ENCODE results near the gene LGALS4. TPM values are rescaled to one million over a fixed set of nuclear protein-coding genes. Genes with fewer than 3 reads are reported as not detected.
"Not testable (repeated sequence)": the region's sequence is repeated elsewhere in the genome, so short reads cannot be mapped to it uniquely, and the experiment has no call there.

LGALS4 gene
- polyA plus RNA-seq, 1 of the 3 experiments (the other 2 are of a cell fraction), result 0.21 TPM

- POLR2A ChIA-PET; H3K9ac ChIP-seq; H3K36me3 ChIP-seq (replicated peaks in 1 of 2; ENCODE audit: control insufficient read depth in 1 of 2, insufficient read depth in 2 of 2, low read length in 1 of 2); H3K4me1 ChIP-seq (ENCODE audit: control insufficient read depth in 1 of 2, insufficient read depth in 2 of 2, low read depth in 1 of 2, low read length in 1 of 2); H3K27me3 ChIP-seq (ENCODE audit: insufficient read depth); H3K9me3 ChIP-seq; H3K79me2 ChIP-seq (ENCODE audit: insufficient read depth); H3F3A ChIP-seq (replicated peaks; ENCODE audit: insufficient read depth); H3K9me2 ChIP-seq; DNase-seq; H4K20me1 ChIP-seq (ENCODE audit: insufficient read depth); H3K4me3 ChIP-seq (ENCODE audit: low read depth in 2 of 2, low read length in 1 of 2); H3K27ac ChIP-seq (ENCODE audit: low read depth in 2 of 2, low read length in 1 of 2); H2AFZ ChIP-seq (ENCODE audit: low read depth); H3K4me2 ChIP-seq: not testable (repeated sequence)
- CTCF ChIA-PET, result interaction anchor here (1.4 kb wide), 1 partner anchor 12 kb away, joined by 3 read pairs; no protein-coding TSS in a partner anchor
- 71% methylated on average over 6 of the region's 6 CpGs for WGBS (ENCODE audit: low lambda C conversion rate)
Observed at GRCh38 chr19:38760805-38761517, 51.8 kb downstream of the LGALS4 start.

GRCh38 chr19:38759590-38760003 lies 53.1 kb downstream of the LGALS4 start:
- no peak for DNase-seq
- CTCF ChIA-PET, result interaction anchor here (1.4 kb wide), 1 partner anchor 11 kb away, joined by 3 read pairs; no protein-coding TSS in a partner anchor
- WGBS (ENCODE audit: low lambda C conversion rate), result 75% methylated on average over 10 of the region's 10 CpGs

GRCh38 chr19:38754196-38754595 lies 58.5 kb downstream of the LGALS4 start:
- H3K27ac ChIP-seq (ENCODE audit: low read depth in 2 of 2, low read length in 1 of 2); H3F3A ChIP-seq (replicated peaks; ENCODE audit: insufficient read depth); H3K9me2 ChIP-seq; DNase-seq; H3K79me2 ChIP-seq (ENCODE audit: insufficient read depth); H3K9ac ChIP-seq; H3K4me2 ChIP-seq; POLR2A ChIA-PET; H4K20me1 ChIP-seq (ENCODE audit: insufficient read depth); H3K4me1 ChIP-seq (ENCODE audit: control insufficient read depth in 1 of 2, insufficient read depth in 2 of 2, low read depth in 1 of 2, low read length in 1 of 2); H3K4me3 ChIP-seq (ENCODE audit: low read depth in 2 of 2, low read length in 1 of 2); H3K9me3 ChIP-seq; H3K27me3 ChIP-seq (ENCODE audit: insufficient read depth); H2AFZ ChIP-seq (ENCODE audit: low read depth); H3K36me3 ChIP-seq (replicated peaks in 1 of 2; ENCODE audit: control insufficient read depth in 1 of 2, insufficient read depth in 2 of 2, low read length in 1 of 2); CTCF ChIA-PET: not testable (repeated sequence)
- WGBS (ENCODE audit: low lambda C conversion rate), result 57% methylated on average over 2 of the region's 2 CpGs

More at GRCh38 chr19:38759590-38760003, 53.1 kb downstream of the LGALS4 start:
- Histone ChIP-seq H3K4me2 (no peak overlapping the region), H3K9me3 (no peaks in the 10 kb centered on the region), H3K4me1 (ENCODE audit: control insufficient read depth in 1 of 2, insufficient read depth in 2 of 2, low read depth in 1 of 2, low read length in 1 of 2) (no peaks in the 10 kb centered on the region), H3K4me3 (ENCODE audit: low read depth in 2 of 2, low read length in 1 of 2) (no peak overlapping the region), H3K9ac (no peak overlapping the region), H3K27me3 (ENCODE audit: insufficient read depth) (no peaks in the 10 kb centered on the region), H3K36me3 (replicated peaks in 1 of 2; ENCODE audit: control insufficient read depth in 1 of 2, insufficient read depth in 2 of 2, low read length in 1 of 2) (no peaks in the 10 kb centered on the region), H4K20me1 (ENCODE audit: insufficient read depth) (no peaks in the 10 kb centered on the region), H3F3A (replicated peaks; ENCODE audit: insufficient read depth) (no peaks in the 10 kb centered on the region), H2AFZ (ENCODE audit: low read depth) (no peak overlapping the region), H3K27ac (ENCODE audit: low read depth in 2 of 2, low read length in 1 of 2) (no peak overlapping the region), H3K9me2 (no peaks in the 10 kb centered on the region), H3K79me2 (ENCODE audit: insufficient read depth) (no peaks in the 10 kb centered on the region)
- TF ChIP-seq IRF3 (IDR thresholded peaks at IDR 0.05; ENCODE audit: low read depth, low read length) (no peak), GATA2 (CRISPR knock-in tag; IDR thresholded peaks at IDR 0.05) (no peak), CHD2 (IDR thresholded peaks at IDR 0.05; ENCODE audit: low read length, partially characterized antibody) (no peak), YY1 (IDR thresholded peaks at IDR 0.05; ENCODE audit: low read depth) (no peak)
- TF ChIP-seq, protein P1, sequence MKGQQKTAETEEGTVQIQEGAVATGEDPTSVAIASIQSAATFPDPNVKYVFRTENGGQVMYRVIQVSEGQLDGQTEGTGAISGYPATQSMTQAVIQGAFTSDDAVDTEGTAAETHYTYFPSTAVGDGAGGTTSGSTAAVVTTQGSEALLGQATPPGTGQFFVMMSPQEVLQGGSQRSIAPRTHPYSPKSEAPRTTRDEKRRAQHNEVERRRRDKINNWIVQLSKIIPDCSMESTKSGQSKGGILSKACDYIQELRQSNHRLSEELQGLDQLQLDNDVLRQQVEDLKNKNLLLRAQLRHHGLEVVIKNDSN (IDR thresholded peaks at IDR 0.05; ENCODE audit: borderline replicate concordance, low read depth), result no peak
- POLR2A ChIA-PET, result no interaction called here

- H4K20me1 ChIP-seq (ENCODE audit: insufficient read depth); DNase-seq; H3K4me1 ChIP-seq (ENCODE audit: control insufficient read depth in 1 of 2, insufficient read depth in 2 of 2, low read depth in 1 of 2, low read length in 1 of 2); H2AFZ ChIP-seq (ENCODE audit: low read depth); H3K4me2 ChIP-seq; H3K79me2 ChIP-seq (ENCODE audit: insufficient read depth); H3F3A ChIP-seq (replicated peaks; ENCODE audit: insufficient read depth); H3K27me3 ChIP-seq (ENCODE audit: insufficient read depth); H3K4me3 ChIP-seq (ENCODE audit: low read depth in 2 of 2, low read length in 1 of 2); H3K36me3 ChIP-seq (replicated peaks in 1 of 2; ENCODE audit: control insufficient read depth in 1 of 2, insufficient read depth in 2 of 2, low read length in 1 of 2); H3K9me2 ChIP-seq; H3K9me3 ChIP-seq; H3K27ac ChIP-seq (ENCODE audit: low read depth in 2 of 2, low read length in 1 of 2); POLR2A ChIA-PET; CTCF ChIA-PET; H3K9ac ChIP-seq: not testable (repeated sequence)
- 69% methylated on average over 3 of the region's 3 CpGs for WGBS (ENCODE audit: low lambda C conversion rate)
Observed at GRCh38 chr19:38753783-38754182, 59.0 kb downstream of the LGALS4 start.
